ENCODE data around the gene CFAP77.

The CFAP77 gene

GRCh38 chr9:132410642-132411041 lies 631 bp downstream of the CFAP77 start:
- DNase-seq, result no peak

- DNase-seq, result peak; percentile 87
Observed at GRCh38 chr9:132411091-132411508, 1.1 kb downstream of the CFAP77 start.

- DNase-seq, result peak; percentile 62
Observed at GRCh38 chr9:132412089-132412488, 2.1 kb downstream of the CFAP77 start.

- DNase-seq, result no peak
Observed at GRCh38 chr9:132413926-132414325, 3.9 kb downstream of the CFAP77 start.

GRCh38 chr9:132414731-132415130 lies 4.7 kb downstream of the CFAP77 start:
- DNase-seq, result no peak

GRCh38 chr9:132415181-132415580 lies 5.2 kb downstream of the CFAP77 start:
- DNase-seq, result no peak

GRCh38 chr9:132418726-132419363 lies 8.8 kb downstream of the CFAP77 start:
- DNase-seq, result no peak

GRCh38 chr9:132422574-132422973 lies 12.6 kb downstream of the CFAP77 start:
- DNase-seq, result no peak

GRCh38 chr9:132423503-132423902 lies 13.5 kb downstream of the CFAP77 start:
- no peak for DNase-seq

GRCh38 chr9:132424857-132425674 lies 15.1 kb downstream of the CFAP77 start:
- no peak for DNase-seq

- no peak for DNase-seq
Observed at GRCh38 chr9:132425675-132426062, 15.7 kb downstream of the CFAP77 start.

- no peak for DNase-seq
Observed at GRCh38 chr9:132426639-132427414, 16.8 kb downstream of the CFAP77 start.

GRCh38 chr9:132430998-132431397 lies 21.0 kb downstream of the CFAP77 start:
- no peak for DNase-seq

GRCh38 chr9:132434881-132435280 lies 24.9 kb downstream of the CFAP77 start:
- no peak for DNase-seq

GRCh38 chr9:132439153-132439552 lies 29.1 kb downstream of the CFAP77 start:
- DNase-seq, result no peak

GRCh38 chr9:132440735-132441134 lies 30.7 kb downstream of the CFAP77 start:
- DNase-seq, result no peak

- no peak for DNase-seq
Observed at GRCh38 chr9:132441404-132441803, 31.4 kb downstream of the CFAP77 start.

GRCh38 chr9:132443951-132444607 lies 34.1 kb downstream of the CFAP77 start:
- DNase-seq, result no peak

GRCh38 chr9:132446887-132447286 lies 36.9 kb downstream of the CFAP77 start:
- no peak for DNase-seq

- no peak for DNase-seq
Observed at GRCh38 chr9:132447346-132447745, 37.3 kb downstream of the CFAP77 start.

GRCh38 chr9:132447902-132448301 lies 37.9 kb downstream of the CFAP77 start:
- DNase-seq, result no peak

GRCh38 chr9:132451276-132451675 lies 41.3 kb downstream of the CFAP77 start:
- DNase-seq, result no peak

- DNase-seq, result no peak
Observed at GRCh38 chr9:132456241-132456640, 46.2 kb downstream of the CFAP77 start.

Measured in activated CD8-positive, alpha-beta memory T cell treated with anti-CD3 and anti-CD28 coated beads for 24 hours (primary cell).